ENCODE data around the gene BEND5. TPM values are rescaled to one million over a fixed set of nuclear protein-coding genes. Genes with fewer than 3 reads are reported as not detected.

Gene BEND5
- total RNA-seq, 4 donors from 2014 or later = 4.1 to 13.9 (median 8.1) TPM

- TF ChIP-seq CTCF (IDR thresholded peaks at IDR 0.05) = no peak
- no peak for TF ChIP-seq POLR2A (IDR thresholded peaks at IDR 0.05)
- no peaks in the 10 kb centered on the region for H3K36me3 ChIP-seq
- H3K27me3 ChIP-seq = no peaks in the 10 kb centered on the region
- no peak overlapping the region for H3K4me3 ChIP-seq
- H3K4me1 ChIP-seq = no peaks in the 10 kb centered on the region
- no peak overlapping the region for H3K27ac ChIP-seq
- intact Hi-C loops (cut with DNase I; ENCODE audit: low total_unique reads) = no loop called here
- H3K9me3 ChIP-seq = no peaks in the 10 kb centered on the region
- DNase-seq = no peak
These were observed 46.4 kb downstream of the BEND5 start for GRCh38 chr1:48730164-48730910.

- Histone ChIP-seq H3K27me3 (no peaks in the 10 kb centered on the region), H3K4me3 (no peak overlapping the region), H3K4me1 (no peaks in the 10 kb centered on the region), H3K27ac (no peak overlapping the region), H3K36me3 (no peaks in the 10 kb centered on the region), H3K9me3 (no peaks in the 10 kb centered on the region)
- no peak for DNase-seq
- TF ChIP-seq POLR2A (IDR thresholded peaks at IDR 0.05) (no peak), CTCF (IDR thresholded peaks at IDR 0.05) (no peak)
- intact Hi-C loops (cut with DNase I; ENCODE audit: low total_unique reads) = no loop called here
These were observed 48.1 kb downstream of the BEND5 start for GRCh38 chr1:48728584-48728983.

GRCh38 chr1:48726557-48727215 is 50.0 kb downstream of the BEND5 start:
- H3K9me3 ChIP-seq = no peaks in the 10 kb centered on the region
- no peaks in the 10 kb centered on the region for H3K36me3 ChIP-seq
- H3K27me3 ChIP-seq = no peaks in the 10 kb centered on the region
- DNase-seq = no peak
- intact Hi-C loops (cut with DNase I; ENCODE audit: low total_unique reads) = no loop called here
- H3K4me3 ChIP-seq = no peak overlapping the region
- TF ChIP-seq CTCF (IDR thresholded peaks at IDR 0.05) = no peak
- no peak for TF ChIP-seq POLR2A (IDR thresholded peaks at IDR 0.05)
- no peak overlapping the region for H3K27ac ChIP-seq
- H3K4me1 ChIP-seq = no peaks in the 10 kb centered on the region

- Histone ChIP-seq H3K4me1 (no peaks in the 10 kb centered on the region), H3K36me3 (no peaks in the 10 kb centered on the region), H3K9me3 (no peaks in the 10 kb centered on the region), H3K4me3 (no peak overlapping the region), H3K27me3 (no peaks in the 10 kb centered on the region), H3K27ac (no peak overlapping the region)
- no peak for DNase-seq
- TF ChIP-seq CTCF (IDR thresholded peaks at IDR 0.05) (no peak), POLR2A (IDR thresholded peaks at IDR 0.05) (no peak)
- intact Hi-C loops (cut with DNase I; ENCODE audit: low total_unique reads) = no loop called here
These were observed 50.6 kb downstream of the BEND5 start for GRCh38 chr1:48726139-48726538.

- no peak for DNase-seq
- Histone ChIP-seq H3K4me1 (no peaks in the 10 kb centered on the region), H3K27ac (no peak overlapping the region), H3K4me3 (no peak overlapping the region), H3K9me3 (no peaks in the 10 kb centered on the region), H3K27me3 (no peaks in the 10 kb centered on the region), H3K36me3 (no peaks in the 10 kb centered on the region)
- TF ChIP-seq POLR2A (IDR thresholded peaks at IDR 0.05) = no peak
- no peak for TF ChIP-seq CTCF (IDR thresholded peaks at IDR 0.05)
- intact Hi-C loops (cut with DNase I; ENCODE audit: low total_unique reads) = no loop called here
These were observed 51.2 kb downstream of the BEND5 start for GRCh38 chr1:48725341-48726046.
